Panc1 (cell line): ENCODE measurements around the gene RXRG. TPM values are rescaled to one million over a fixed set of nuclear protein-coding genes. Genes with fewer than 3 reads are reported as not detected.

Source experiments
- ATAC-seq: fragments of 200-7000 bp; cut with Tn5 transposase; 2 replicates; pipeline ENCODE4 v1.9.1; 2020; ENCODE audit warnings: mild to moderate bottlenecking, moderate library complexity
- BruUV-seq: library from RNA; stranded (reverse); fragments of 400-500 nt; replicated peaks from 2 replicates; lab custom pipeline; 2021; lab: Mats Ljungman, UMichigan
- CTCF ChIA-PET: fragments of 300-600 bp; sonication (Branson Sonifier 250); formaldehyde crosslinking; loops from one replicate; lab custom pipeline; 2022; ENCODE audit warnings: antibody characterized with exemption; lab: Charles Lee
- POLR2A ChIA-PET: fragments of 300-600 bp; sonication (Branson Sonifier 250); formaldehyde crosslinking; loops from one replicate; lab custom pipeline; 2022; ENCODE audit warnings: antibody characterized with exemption; lab: Charles Lee
- DNase-seq: peaks from one replicate; pipeline ENCODE4 v3.0.0-alpha.2; 2010; ENCODE audit warnings: low read depth, low spot score
- H3K27ac ChIP-seq: 2 replicates; pipeline ENCODE4 v1.5.1; 2011; ENCODE audit warnings: mild to moderate bottlenecking, low read length, inconsistent platforms
- H3K27me3 ChIP-seq: fragments of 200-500 bp; sonication (Bioruptor generic); 2 replicates; pipeline ENCODE4 v1.6.0; 2014; ENCODE audit warnings: low read length, inconsistent platforms; ENCODE audit not compliant: control insufficient read depth, insufficient read depth
- H3K36me3 ChIP-seq: fragments of 200-500 bp; sonication (Bioruptor generic); 2 replicates; pipeline ENCODE4 v1.5.1; 2014; ENCODE audit warnings: inconsistent platforms, mild to moderate bottlenecking, low read length, moderate library complexity; ENCODE audit not compliant: control insufficient read depth, insufficient read depth
- H3K4me1 ChIP-seq: 2 replicates; pipeline ENCODE4 v1.5.1; 2011; ENCODE audit warnings: inconsistent platforms, mild to moderate bottlenecking, low read length, moderate library complexity; ENCODE audit not compliant: control insufficient read depth, insufficient read depth
- H3K4me3 ChIP-seq, 2 experiments: 2 replicates each; pipeline ENCODE4 v1.5.1; 2011 to 2012; ENCODE audit warnings: low read depth in 2 of 2, low read length in 2 of 2, mild to moderate bottlenecking in 2 of 2, inconsistent platforms in 1 of 2, moderate library complexity in 1 of 2
- H3K9me3 ChIP-seq: fragments of 200-500 bp; sonication (Bioruptor generic); 2 replicates; pipeline ENCODE4 v1.5.1; 2014; ENCODE audit warnings: low read depth, mild to moderate bottlenecking, inconsistent platforms, low read length, moderate library complexity; ENCODE audit not compliant: control insufficient read depth, insufficient read depth
- CTCF ChIP-seq: fragments of 450-650 bp; IDR thresholded peaks from 2 replicates; pipeline ENCODE4 v1.5.1; 2017; ENCODE audit warnings: mild to moderate bottlenecking
- POLR2AphosphoS5 ChIP-seq: IDR thresholded peaks from 2 replicates; pipeline ENCODE4 v1.6.1; 2012; ENCODE audit warnings: mild to moderate bottlenecking, low read depth, low read length, moderate library complexity
- SIN3A ChIP-seq: IDR thresholded peaks from 2 replicates; pipeline ENCODE4 v1.6.1; 2012; ENCODE audit warnings: low read depth, mild to moderate bottlenecking, low read length, moderate library complexity, borderline replicate concordance; ENCODE audit not compliant: insufficient read depth
- TCF7L2 ChIP-seq: IDR thresholded peaks from 2 replicates; pipeline ENCODE4 v1.6.1; 2011; ENCODE audit warnings: mild to moderate bottlenecking, low read depth, low read length, inconsistent platforms
- in situ Hi-C: cut with HindIII; loops from 2 replicates; pipeline ENCODE4 v1.10.0; 2016; ENCODE audit warnings: low sequenced_read_pairs, low pct_unique_long_range_greater_than_20kb
- intact Hi-C: fragments of 100-400 bp; cut with micrococcal nuclease; formaldehyde crosslinking; loops from one replicate; pipeline ENCODE4 v1.10.0; 2022; ENCODE audit not compliant: unreplicated experiment
- total RNA-seq: library from RNA; stranded (reverse); gene quantifications from one replicate; pipeline ENCODE4 v1.2.1, GENCODE V29; 2021; ENCODE audit not compliant: unreplicated experiment
- TF ChIP-seq, protein P1 (sequence below), 2 experiments: IDR thresholded peaks; 2 replicates each; pipeline ENCODE4 v1.6.1; 2011 to 2012; ENCODE audit warnings: low read depth in 2 of 2, control low read depth in 1 of 2, low read length in 1 of 2, mild to moderate bottlenecking in 1 of 2, moderate library complexity in 1 of 2; ENCODE audit not compliant: insufficient read depth in 1 of 2

RXRG gene
- total RNA-seq, 1 experiment from 2014 or later = not detected

GRCh38 chr1:165381745-165382505, 63.0 kb downstream of the RXRG start:
- H3K9me3 ChIP-seq = no peaks in the 10 kb centered on the region
- H3K27me3 ChIP-seq = peaks cover 6% of the 10 kb centered on the region; the same call in 1 of the 2 replicates
- H3K36me3 ChIP-seq = no peaks in the 10 kb centered on the region
- DNase-seq = no peak
- H3K27ac ChIP-seq = no peak overlapping the region
- no peak overlapping the region for H3K4me3 ChIP-seq
- CTCF ChIA-PET = no interaction called here
- no peaks in the 10 kb centered on the region for H3K4me1 ChIP-seq
- TF ChIP-seq CTCF = no peak
- TF ChIP-seq POLR2AphosphoS5 = no peak
- no peak for TF ChIP-seq SIN3A
- TF ChIP-seq, protein P1, sequence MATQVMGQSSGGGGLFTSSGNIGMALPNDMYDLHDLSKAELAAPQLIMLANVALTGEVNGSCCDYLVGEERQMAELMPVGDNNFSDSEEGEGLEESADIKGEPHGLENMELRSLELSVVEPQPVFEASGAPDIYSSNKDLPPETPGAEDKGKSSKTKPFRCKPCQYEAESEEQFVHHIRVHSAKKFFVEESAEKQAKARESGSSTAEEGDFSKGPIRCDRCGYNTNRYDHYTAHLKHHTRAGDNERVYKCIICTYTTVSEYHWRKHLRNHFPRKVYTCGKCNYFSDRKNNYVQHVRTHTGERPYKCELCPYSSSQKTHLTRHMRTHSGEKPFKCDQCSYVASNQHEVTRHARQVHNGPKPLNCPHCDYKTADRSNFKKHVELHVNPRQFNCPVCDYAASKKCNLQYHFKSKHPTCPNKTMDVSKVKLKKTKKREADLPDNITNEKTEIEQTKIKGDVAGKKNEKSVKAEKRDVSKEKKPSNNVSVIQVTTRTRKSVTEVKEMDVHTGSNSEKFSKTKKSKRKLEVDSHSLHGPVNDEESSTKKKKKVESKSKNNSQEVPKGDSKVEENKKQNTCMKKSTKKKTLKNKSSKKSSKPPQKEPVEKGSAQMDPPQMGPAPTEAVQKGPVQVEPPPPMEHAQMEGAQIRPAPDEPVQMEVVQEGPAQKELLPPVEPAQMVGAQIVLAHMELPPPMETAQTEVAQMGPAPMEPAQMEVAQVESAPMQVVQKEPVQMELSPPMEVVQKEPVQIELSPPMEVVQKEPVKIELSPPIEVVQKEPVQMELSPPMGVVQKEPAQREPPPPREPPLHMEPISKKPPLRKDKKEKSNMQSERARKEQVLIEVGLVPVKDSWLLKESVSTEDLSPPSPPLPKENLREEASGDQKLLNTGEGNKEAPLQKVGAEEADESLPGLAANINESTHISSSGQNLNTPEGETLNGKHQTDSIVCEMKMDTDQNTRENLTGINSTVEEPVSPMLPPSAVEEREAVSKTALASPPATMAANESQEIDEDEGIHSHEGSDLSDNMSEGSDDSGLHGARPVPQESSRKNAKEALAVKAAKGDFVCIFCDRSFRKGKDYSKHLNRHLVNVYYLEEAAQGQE (IDR thresholded peaks at IDR 0.05; ENCODE audit: insufficient read depth in 1 of 2, low read depth in 2 of 2, low read length in 1 of 2) = no peak
- TF ChIP-seq TCF7L2 = no peak
- intact Hi-C loops = no loop called here
- POLR2A ChIA-PET = no interaction called here
- no TSS peak for BruUV-seq
- ATAC-seq = no peak
- in situ Hi-C loops = no loop called here

DNA sequence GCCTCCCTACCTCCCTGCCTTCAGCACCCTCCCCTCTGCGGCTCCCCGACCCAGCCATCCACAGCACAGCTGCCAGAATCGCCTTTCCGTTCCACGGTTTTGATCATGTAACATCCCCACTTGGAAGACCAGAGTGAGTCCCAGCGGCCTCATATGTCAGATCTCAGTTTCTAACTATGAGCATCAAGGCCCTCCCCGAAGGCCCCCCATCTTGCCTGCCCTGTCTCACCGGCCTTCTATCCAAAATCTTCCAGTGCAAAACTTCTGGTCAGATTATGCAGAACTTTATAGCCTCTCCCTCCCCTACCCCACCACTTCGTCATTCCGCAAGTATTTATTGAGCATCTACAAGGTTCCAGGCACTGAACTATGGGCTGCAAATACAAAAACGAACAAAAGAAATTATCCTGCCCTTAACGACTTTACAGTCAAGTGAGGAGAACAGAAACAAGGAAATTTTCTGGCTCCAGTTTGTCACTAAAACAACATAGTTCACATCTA, 68.1 kb downstream of the RXRG start:
- POLR2A ChIA-PET = no interaction called here
- H3K27me3 ChIP-seq = peaks cover 8% of the 10 kb centered on the region; the same call in 1 of the 2 replicates
- in situ Hi-C loops (no loop called here), intact Hi-C loops (no loop called here)
- H3K4me3 ChIP-seq = peak overlapping the region; percentile 30 to 54
- H3K27ac ChIP-seq = no peak overlapping the region
- H3K36me3 ChIP-seq = no peaks in the 10 kb centered on the region
- CTCF ChIA-PET = interaction anchor here (1.9 kb wide), 1 partner anchor 9 kb away, joined by 7 read pairs; no protein-coding TSS in a partner anchor
- H3K4me1 ChIP-seq = no peaks in the 10 kb centered on the region
- H3K9me3 ChIP-seq = no peaks in the 10 kb centered on the region
- TF ChIP-seq SIN3A = no peak
- no peak for TF ChIP-seq CTCF
- TF ChIP-seq, protein P1 (IDR thresholded peaks at IDR 0.05; ENCODE audit: insufficient read depth in 1 of 2, low read depth in 2 of 2, low read length in 1 of 2) = no peak
- TF ChIP-seq POLR2AphosphoS5 = no peak
- no peak for TF ChIP-seq TCF7L2
- BruUV-seq = no TSS peak
- DNase-seq = no peak
- ATAC-seq = no peak
